Endothelial cell of umbilical vein (primary cell): ENCODE results near the gene EMC9. TPM values are rescaled to one million over a fixed set of nuclear protein-coding genes. Genes with fewer than 3 reads are reported as not detected.
A peak's percentile ranks its signal among the peaks of the same experiment; 100 is the strongest.

Experiments used
- BruUV-seq: library from RNA; stranded (reverse); fragments of 400-500 nt; replicated peaks from 2 replicates; lab custom pipeline; 2021; lab: Mats Ljungman, UMichigan
- CTCF ChIA-PET: fragments of 300-600, 350-600 bp; sonication (Branson Sonifier 250); formaldehyde crosslinking; loops from one replicate; lab custom pipeline; 2021; ENCODE audit warnings: antibody characterized with exemption, inconsistent platforms; lab: Charles Lee
- POLR2A ChIA-PET: fragments of 300-600, 350-600 bp; sonication (Branson Sonifier 250); formaldehyde crosslinking; loops from one replicate; lab custom pipeline; 2021; ENCODE audit warnings: antibody characterized with exemption, inconsistent platforms; lab: Charles Lee
- DNase-seq: peaks from one replicate; pipeline ENCODE4 v3.0.0-alpha.2; 2011; ENCODE audit warnings: low read depth, low spot score
- FAIRE-seq: peaks from 2 replicates; lab custom pipeline; 2011; peaks lifted over from hg19 to GRCh38; lab: Jason Lieb, UNC
- H2AFZ ChIP-seq: 2 replicates; pipeline ENCODE4 v1.6.0; 2012; ENCODE audit warnings: low read depth, low read length, control low read depth, inconsistent platforms
- H3K27ac ChIP-seq: 2 replicates; pipeline ENCODE4 v1.5.1; 2011; ENCODE audit warnings: low read depth, mild to moderate bottlenecking, control low read depth, low read length, moderate library complexity; ENCODE audit not compliant: insufficient read depth
- H3K27me3 ChIP-seq, 2 experiments: 2 replicates each; pipeline versions ENCODE4 v1.6.0 to v1.6.1; 2011; ENCODE audit warnings: low read length in 2 of 2, mixed read lengths in 1 of 2; ENCODE audit not compliant: control insufficient read depth in 2 of 2, insufficient read depth in 2 of 2
- H3K36me3 ChIP-seq, 2 experiments: 2 replicates in 1 of 2; 3 replicates in 1 of 2; pipeline ENCODE4 v1.5.1; 2011; ENCODE audit warnings: low read length in 2 of 2, mild to moderate bottlenecking in 1 of 2, moderate library complexity in 1 of 2; ENCODE audit not compliant: control insufficient read depth in 2 of 2, insufficient read depth in 2 of 2; ENCODE audit errors: extremely low read depth in 1 of 2
- H3K4me1 ChIP-seq: 3 replicates; pipeline ENCODE4 v1.5.1; 2011; ENCODE audit warnings: mild to moderate bottlenecking, low read length; ENCODE audit not compliant: control insufficient read depth, insufficient read depth; ENCODE audit errors: extremely low read depth
- H3K4me2 ChIP-seq: 2 replicates; pipeline ENCODE4 v1.6.1; 2011; ENCODE audit warnings: low read length, control low read depth, mixed read lengths; ENCODE audit not compliant: insufficient read depth
- H3K4me3 ChIP-seq, 3 experiments: fragments of 200-600 bp in 1 of 3; sonication (generic), shearing (Covaris generic) in 1 of 3; replicated peaks in 1 of 3; 2 replicates each; pipeline ENCODE4 v1.5.1; 2011 to 2016; ENCODE audit warnings: control low read depth in 3 of 3, low read length in 3 of 3, mild to moderate bottlenecking in 2 of 3, inconsistent platforms in 1 of 3, low read depth in 1 of 3, moderate library complexity in 1 of 3; ENCODE audit not compliant: insufficient read depth in 1 of 3
- H3K79me2 ChIP-seq: 2 replicates; pipeline ENCODE4 v1.6.0; 2012; ENCODE audit warnings: low read length, inconsistent platforms; ENCODE audit not compliant: control insufficient read depth, insufficient read depth
- H3K9ac ChIP-seq: replicated peaks from 2 replicates; pipeline ENCODE3; 2011; ENCODE audit warnings: low read length, control low read depth; ENCODE audit not compliant: insufficient read depth; ENCODE audit errors: extremely low read depth
- H3K9me1 ChIP-seq: replicated peaks from 3 replicates; pipeline ENCODE4 v1.6.0; 2011; ENCODE audit warnings: mild to moderate bottlenecking, low read length; ENCODE audit not compliant: control insufficient read depth, insufficient read depth; ENCODE audit errors: extremely low read depth
- H3K9me3 ChIP-seq: replicated peaks from 2 replicates; pipeline ENCODE4 v1.5.1; 2012; ENCODE audit warnings: low read length, inconsistent platforms; ENCODE audit not compliant: control insufficient read depth, insufficient read depth
- H4K20me1 ChIP-seq: replicated peaks from 2 replicates; pipeline ENCODE3; 2011; ENCODE audit warnings: mild to moderate bottlenecking, low read length; ENCODE audit not compliant: control insufficient read depth, insufficient read depth; ENCODE audit errors: extremely low read depth
- EZH2 ChIP-seq: IDR thresholded peaks from 2 replicates; pipeline ENCODE4 v1.6.1; 2012; ENCODE audit warnings: borderline replicate concordance, low read depth, mild to moderate bottlenecking, moderate library complexity, low read length, inconsistent platforms; ENCODE audit not compliant: severe bottlenecking
- FOS ChIP-seq: IDR thresholded peaks from 2 replicates; pipeline ENCODE4 v1.6.1; 2011; ENCODE audit warnings: mild to moderate bottlenecking, low read length, moderate library complexity, borderline replicate concordance; ENCODE audit not compliant: insufficient read depth
- GATA2 ChIP-seq: IDR thresholded peaks from 2 replicates; pipeline ENCODE4 v1.7.0; 2011; ENCODE audit warnings: low read depth, mild to moderate bottlenecking, moderate library complexity, mixed read lengths, low read length; ENCODE audit not compliant: insufficient read length, insufficient read depth
- JUN ChIP-seq: IDR thresholded peaks from 2 replicates; pipeline ENCODE4 v1.6.1; 2011; ENCODE audit warnings: borderline replicate concordance, low read depth; ENCODE audit not compliant: insufficient read length, insufficient read depth
- MYC ChIP-seq: IDR thresholded peaks from one replicate; pipeline ENCODE4 v1.6.1; 2011; ENCODE audit warnings: mild to moderate bottlenecking, low read depth, low read length
- POLR2A ChIP-seq: IDR thresholded peaks from 2 replicates; pipeline ENCODE4 v1.6.1; 2012; ENCODE audit warnings: low read depth, mild to moderate bottlenecking, control low read depth, low read length
- POLR2AphosphoS5 ChIP-seq: IDR thresholded peaks from 2 replicates; pipeline ENCODE4 v1.6.1; 2012; ENCODE audit warnings: low read depth, mild to moderate bottlenecking, control low read depth, low read length, moderate library complexity; ENCODE audit not compliant: insufficient read depth
- dilution Hi-C: fragments of 300-500 bp; cut with MboI; formaldehyde crosslinking; loops from one replicate; pipeline ENCODE4 v1.15.0; 2019; ENCODE audit warnings: low sequenced_read_pairs; ENCODE audit not compliant: extremely low pct_ligation_motif_present
- intact Hi-C: fragments of 100-400 bp; cut with micrococcal nuclease; formaldehyde crosslinking; loops from one replicate; pipeline ENCODE4 v1.10.0; 2022
- polyA plus RNA-seq, 4 experiments: library from polyadenylated mRNA; depleted of rRNA in 3 of 4; stranded (reverse) in 3 of 4; unstranded in 1 of 4; fragments of >200 nt; gene quantifications; 2 replicates each; pipeline versions ENCODE4 v1.2.1 to v1.2.3, GENCODE V29; 2011 to 2012; ENCODE audit warnings: missing spikeins in 1 of 4
- total RNA-seq: library from RNA; stranded (reverse); gene quantifications from 2 replicates; pipeline ENCODE4 v1.2.3, GENCODE V29; 2021
- TF ChIP-seq, protein P1 (sequence below), 2 donors: IDR thresholded peaks; 1 replicate in 1 of 2; 2 replicates in 1 of 2; pipeline ENCODE4 v1.5.1; 2011; ENCODE audit warnings: low read length in 2 of 2, mild to moderate bottlenecking in 2 of 2, moderate library complexity in 2 of 2, control low read depth in 1 of 2, inconsistent platforms in 1 of 2, low read depth in 1 of 2; ENCODE audit not compliant: insufficient read depth in 1 of 2; ENCODE audit errors: extremely low read depth in 1 of 2
- TF ChIP-seq, protein P2 (sequence below): IDR thresholded peaks from 2 replicates; pipeline ENCODE4 v1.6.1; 2011; ENCODE audit not compliant: insufficient read depth, insufficient read length

The EMC9 gene
- total and polyA plus RNA-seq, 2 donors (not counting 3 experiments of a cell fraction or from before 2014, with no cell fraction given) = 21.8 to 31.8 TPM

DNA sequence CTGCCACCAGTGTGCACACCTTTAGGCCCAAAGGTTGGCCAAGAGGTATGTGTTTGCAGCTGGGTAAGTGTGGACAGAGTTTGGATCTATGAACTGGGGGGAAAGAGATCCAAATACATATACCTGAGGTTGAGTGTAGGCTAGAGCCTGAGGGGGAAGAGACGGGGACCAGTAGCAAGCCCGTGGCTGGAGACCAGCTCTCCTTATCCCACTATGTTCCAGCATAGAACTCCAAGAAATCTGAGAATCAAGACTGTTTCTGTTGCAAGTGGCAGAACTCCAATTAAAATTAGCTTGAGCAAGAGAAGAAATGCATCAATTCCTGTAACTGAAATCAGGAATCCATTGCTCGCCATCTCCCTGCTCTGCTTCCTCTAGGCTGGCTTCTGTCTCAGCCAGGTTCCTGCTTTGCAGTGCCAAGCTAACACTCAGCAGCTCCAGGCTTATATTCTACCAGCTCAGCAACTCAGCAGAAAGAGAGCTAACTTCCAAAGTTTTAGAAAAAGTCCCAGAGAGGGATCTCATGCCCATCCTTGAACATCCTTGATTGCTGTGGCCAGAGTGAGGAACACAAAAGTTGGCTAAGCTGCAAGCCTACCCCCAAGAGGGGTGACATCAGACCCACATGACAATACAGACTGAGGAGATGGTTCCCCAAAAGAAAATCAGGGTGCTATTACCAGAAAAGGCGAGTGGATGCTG is 48.7 kb downstream of the EMC9 start:
- Histone ChIP-seq H3K9me1 (no peaks in the 10 kb centered on the region), H3K4me1 (peaks cover 9% of the 10 kb centered on the region), H4K20me1 (no peaks in the 10 kb centered on the region), H3K9ac (no peak overlapping the region), H3K9me3 (no peaks in the 10 kb centered on the region), H3K27me3 (no peaks in the 10 kb centered on the region), H2AFZ (no peak overlapping the region), H3K36me3 (no peaks in the 10 kb centered on the region), H3K79me2 (peaks cover 4% of the 10 kb centered on the region), H3K27ac (no peak overlapping the region), H3K4me3 (no peak overlapping the region), H3K4me2 (no peak overlapping the region)
- POLR2A ChIA-PET = interaction anchor here (3.1 kb wide), 1 partner anchor 22 kb away, joined by 11 read pairs; the partner anchor contains the start of genes DCAF11 and NRL
- TF ChIP-seq FOS (no peak), POLR2AphosphoS5 (no peak), POLR2A (no peak), GATA2 (no peak), JUN (no peak), MYC (no peak), EZH2 (no peak)
- TF ChIP-seq, protein P1, sequence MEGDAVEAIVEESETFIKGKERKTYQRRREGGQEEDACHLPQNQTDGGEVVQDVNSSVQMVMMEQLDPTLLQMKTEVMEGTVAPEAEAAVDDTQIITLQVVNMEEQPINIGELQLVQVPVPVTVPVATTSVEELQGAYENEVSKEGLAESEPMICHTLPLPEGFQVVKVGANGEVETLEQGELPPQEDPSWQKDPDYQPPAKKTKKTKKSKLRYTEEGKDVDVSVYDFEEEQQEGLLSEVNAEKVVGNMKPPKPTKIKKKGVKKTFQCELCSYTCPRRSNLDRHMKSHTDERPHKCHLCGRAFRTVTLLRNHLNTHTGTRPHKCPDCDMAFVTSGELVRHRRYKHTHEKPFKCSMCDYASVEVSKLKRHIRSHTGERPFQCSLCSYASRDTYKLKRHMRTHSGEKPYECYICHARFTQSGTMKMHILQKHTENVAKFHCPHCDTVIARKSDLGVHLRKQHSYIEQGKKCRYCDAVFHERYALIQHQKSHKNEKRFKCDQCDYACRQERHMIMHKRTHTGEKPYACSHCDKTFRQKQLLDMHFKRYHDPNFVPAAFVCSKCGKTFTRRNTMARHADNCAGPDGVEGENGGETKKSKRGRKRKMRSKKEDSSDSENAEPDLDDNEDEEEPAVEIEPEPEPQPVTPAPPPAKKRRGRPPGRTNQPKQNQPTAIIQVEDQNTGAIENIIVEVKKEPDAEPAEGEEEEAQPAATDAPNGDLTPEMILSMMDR (IDR thresholded peaks at IDR 0.05; ENCODE audit: extremely low read depth in 1 of 2, insufficient read depth in 1 of 2, low read depth in 1 of 2, low read length in 2 of 2) = no peak
- TF ChIP-seq, protein P2, sequence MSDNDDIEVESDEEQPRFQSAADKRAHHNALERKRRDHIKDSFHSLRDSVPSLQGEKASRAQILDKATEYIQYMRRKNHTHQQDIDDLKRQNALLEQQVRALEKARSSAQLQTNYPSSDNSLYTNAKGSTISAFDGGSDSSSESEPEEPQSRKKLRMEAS = no peak
- no peak for FAIRE-seq
- CTCF ChIA-PET = interaction anchor here (0.8 to 9.6 kb wide), 5 partner anchors 12 to 51 kb away, joined by 3 to 319 read pairs (median 40); partner anchors contain the start of genes DCAF11 and NRL
- dilution Hi-C loops (no loop called here), intact Hi-C loops (no loop called here)
- TSS peak; percentile 38 for BruUV-seq
- DNase-seq = no peak
